Mucosa of rectum (tissue), 2 donors: ENCODE results near the gene PHKG2.
A peak's percentile ranks its signal among the peaks of the same experiment; 100 is the strongest.

Experiments
- H3K27ac ChIP-seq, 2 donors: one replicate each; pipeline ENCODE4 v1.7.0; 2013; ENCODE audit warnings: inconsistent platforms in 2 of 2, low read depth in 2 of 2, low read length in 2 of 2
- H3K27me3 ChIP-seq, 2 donors: one replicate each; pipeline ENCODE4 v1.7.0; 2013; ENCODE audit warnings: low read length in 2 of 2; ENCODE audit not compliant: control insufficient read depth in 2 of 2, insufficient read depth in 2 of 2
- H3K36me3 ChIP-seq, 2 donors: one replicate each; pipeline ENCODE4 v1.7.0; 2013; ENCODE audit warnings: low read length in 2 of 2; ENCODE audit not compliant: control insufficient read depth in 2 of 2, insufficient read depth in 2 of 2
- H3K4me1 ChIP-seq, 2 donors: one replicate each; pipeline ENCODE4 v1.7.0; 2013; ENCODE audit warnings: low read length in 2 of 2, mild to moderate bottlenecking in 1 of 2; ENCODE audit not compliant: control insufficient read depth in 2 of 2, insufficient read depth in 2 of 2
- H3K4me3 ChIP-seq, 2 donors: one replicate each; pipeline ENCODE4 v1.7.0; 2013; ENCODE audit warnings: low read length in 2 of 2
- H3K9ac ChIP-seq, 2 donors: one replicate each; pipeline ENCODE4 v1.7.0; 2013; ENCODE audit warnings: low read length in 2 of 2, low read depth in 1 of 2, mild to moderate bottlenecking in 1 of 2
- H3K9me3 ChIP-seq, 2 donors: one replicate each; pipeline ENCODE4 v1.7.0; 2013; ENCODE audit warnings: low read length in 2 of 2; ENCODE audit not compliant: control insufficient read depth in 2 of 2
- donor health status: healthy.
- donor health status: Normal muscosa, but diverticular disease.

Gene PHKG2

DNA sequence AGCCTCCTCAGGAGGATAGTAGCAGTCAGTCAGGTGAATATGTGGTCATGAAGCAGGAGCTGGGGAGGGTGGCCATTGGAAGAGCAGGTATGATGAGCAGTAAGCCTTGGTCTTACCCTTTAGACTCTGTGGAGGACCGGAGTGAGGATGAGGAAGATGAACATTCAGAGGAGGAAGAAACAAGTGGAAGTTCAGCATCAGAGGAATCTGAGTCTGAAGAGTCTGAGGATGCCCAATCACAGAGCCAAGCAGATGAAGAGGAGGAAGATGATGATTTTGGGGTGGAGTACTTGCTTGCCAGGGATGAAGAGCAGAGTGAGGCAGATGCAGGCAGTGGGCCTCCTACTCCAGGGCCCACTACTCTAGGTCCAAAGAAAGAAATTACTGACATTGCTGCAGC, 36.5 kb upstream of the PHKG2 start:
- Histone ChIP-seq H3K4me3 (no peak overlapping the region), H3K27ac (no peak overlapping the region), H3K36me3 (peaks cover 83 to 91% of the 10 kb centered on the region in 2 donors), H3K9me3 (no peaks in the 10 kb centered on the region), H3K9ac (no peak overlapping the region), H3K4me1 (no peaks in the 10 kb centered on the region), H3K27me3 (no peaks in the 10 kb centered on the region)

DNA sequence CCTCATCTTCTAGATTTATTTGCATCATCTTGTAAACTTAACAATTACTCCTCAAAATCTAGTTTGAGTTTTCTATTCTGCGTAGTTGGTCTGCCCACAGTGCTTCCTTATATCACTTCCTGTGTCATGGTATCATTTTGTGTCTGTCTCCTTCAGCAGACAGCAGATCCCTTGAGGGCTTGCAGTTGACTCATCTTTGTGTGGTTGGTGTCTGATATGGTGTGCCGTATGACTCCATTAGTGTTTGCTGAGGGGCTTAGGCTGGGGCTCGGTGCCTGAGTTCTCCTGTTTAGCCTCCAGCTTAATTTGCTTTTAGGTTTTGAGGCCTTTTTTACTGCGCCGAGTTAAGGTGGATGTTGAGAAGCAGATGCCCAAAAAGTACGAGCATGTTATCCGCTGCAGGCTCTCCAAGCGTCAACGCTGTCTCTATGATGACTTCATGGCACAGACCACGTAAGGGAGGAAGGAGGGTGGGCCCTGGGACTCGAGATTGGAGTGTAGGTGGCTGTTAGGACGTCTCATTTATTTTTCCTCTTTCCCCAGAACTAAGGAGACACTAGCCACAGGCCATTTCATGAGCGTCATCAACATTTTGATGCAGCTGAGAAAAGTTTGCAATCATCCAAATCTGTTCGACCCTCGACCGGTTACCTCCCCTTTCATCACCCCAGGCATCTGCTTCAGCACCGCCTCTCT, 32.3 kb upstream of the PHKG2 start:
- H3K9me3 ChIP-seq: no peaks in the 10 kb centered on the region
- no peaks in the 10 kb centered on the region for H3K27me3 ChIP-seq
- no peak overlapping the region for H3K9ac ChIP-seq
- H3K4me3 ChIP-seq: no peak overlapping the region
- H3K27ac ChIP-seq: peak overlapping the region in 1 of 2 donors; percentile 5
- H3K36me3 ChIP-seq: peaks cover 75 to 84% of the 10 kb centered on the region in 2 donors
- H3K4me1 ChIP-seq: no peaks in the 10 kb centered on the region

DNA sequence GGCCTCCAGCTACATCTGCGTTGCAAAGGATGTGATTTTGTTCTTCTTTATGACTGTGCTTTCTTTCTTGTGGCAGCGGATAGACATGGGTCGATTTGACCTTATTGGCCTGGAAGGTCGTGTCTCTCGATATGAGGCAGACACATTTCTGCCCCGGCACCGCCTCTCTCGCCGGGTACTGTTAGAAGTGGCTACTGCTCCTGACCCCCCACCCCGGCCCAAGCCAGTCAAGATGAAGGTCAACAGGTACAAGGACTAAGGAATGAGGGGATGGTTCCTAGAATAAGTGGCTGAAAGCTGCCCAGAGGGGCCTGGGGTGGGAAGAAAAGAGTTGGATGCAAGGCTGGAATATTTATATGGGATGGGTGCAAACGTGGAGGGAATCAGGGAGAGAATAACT, 28.1 kb upstream of the PHKG2 start:
- Histone ChIP-seq H3K4me3 (no peak overlapping the region), H3K36me3 (peaks cover 81 to 90% of the 10 kb centered on the region in 2 donors), H3K9me3 (no peaks in the 10 kb centered on the region), H3K27ac (no peak overlapping the region), H3K9ac (no peak overlapping the region), H3K27me3 (no peaks in the 10 kb centered on the region), H3K4me1 (peaks cover 12 to 14% of the 10 kb centered on the region in 2 donors)

GRCh38 chr16:30720694-30721093, 27.5 kb upstream of the PHKG2 start:
- H3K27ac ChIP-seq: no peak overlapping the region
- H3K4me3 ChIP-seq: no peak overlapping the region
- no peaks in the 10 kb centered on the region for H3K27me3 ChIP-seq
- peaks cover 79 to 89% of the 10 kb centered on the region in 2 donors for H3K36me3 ChIP-seq
- peaks cover 18 to 20% of the 10 kb centered on the region in 2 donors for H3K4me1 ChIP-seq
- H3K9me3 ChIP-seq: no peaks in the 10 kb centered on the region
- H3K9ac ChIP-seq: no peak overlapping the region

DNA sequence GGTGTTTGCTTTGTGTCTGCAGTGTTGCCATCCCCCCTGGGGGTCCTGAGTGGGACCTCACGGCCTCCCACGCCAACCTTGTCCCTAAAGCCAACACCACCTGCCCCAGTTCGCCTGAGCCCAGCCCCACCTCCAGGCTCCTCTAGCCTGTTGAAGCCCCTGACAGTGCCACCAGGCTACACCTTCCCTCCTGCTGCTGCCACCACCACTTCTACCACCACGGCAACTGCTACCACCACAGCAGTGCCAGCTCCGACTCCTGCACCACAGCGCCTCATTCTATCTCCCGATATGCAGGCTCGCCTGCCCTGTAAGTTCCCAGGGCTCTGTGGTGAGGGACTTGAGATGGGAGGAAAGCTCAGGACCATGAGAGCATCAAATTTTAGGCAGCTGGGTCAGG, 27.1 kb upstream of the PHKG2 start:
- Histone ChIP-seq H3K27ac (peak overlapping the region in 1 of 2 donors; percentile 38), H3K36me3 (peaks cover 79 to 87% of the 10 kb centered on the region in 2 donors), H3K9ac (no peak overlapping the region), H3K27me3 (no peaks in the 10 kb centered on the region), H3K9me3 (no peaks in the 10 kb centered on the region), H3K4me1 (peaks cover 22 to 23% of the 10 kb centered on the region in 2 donors), H3K4me3 (no peak overlapping the region)

DNA sequence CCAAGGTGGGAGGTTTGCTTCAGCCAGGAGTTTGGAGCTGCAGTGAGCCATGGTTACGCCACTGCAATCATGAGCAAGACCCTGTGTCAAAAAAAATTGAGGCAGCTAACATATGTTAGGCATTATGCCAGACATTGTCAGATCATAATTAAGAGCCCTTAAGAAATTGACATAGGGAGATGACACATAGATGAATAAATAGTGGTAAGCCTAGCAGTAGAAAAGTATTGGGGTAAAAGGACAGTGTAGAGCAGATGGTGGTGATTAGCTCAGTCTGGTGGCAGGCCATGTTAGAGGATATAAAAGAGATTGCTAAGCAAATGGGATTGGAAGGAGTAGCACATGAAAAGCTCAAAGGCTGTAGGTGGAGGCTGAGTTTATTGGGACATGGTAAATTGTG, 26.6 kb upstream of the PHKG2 start:
- peak overlapping the region; percentile 38 to 65 for H3K27ac ChIP-seq
- peaks cover 23 to 24% of the 10 kb centered on the region in 2 donors for H3K4me1 ChIP-seq
- H3K9me3 ChIP-seq: no peaks in the 10 kb centered on the region
- H3K4me3 ChIP-seq: no peak overlapping the region
- H3K36me3 ChIP-seq: peaks cover 75 to 83% of the 10 kb centered on the region in 2 donors
- no peak overlapping the region for H3K9ac ChIP-seq
- H3K27me3 ChIP-seq: no peaks in the 10 kb centered on the region

DNA sequence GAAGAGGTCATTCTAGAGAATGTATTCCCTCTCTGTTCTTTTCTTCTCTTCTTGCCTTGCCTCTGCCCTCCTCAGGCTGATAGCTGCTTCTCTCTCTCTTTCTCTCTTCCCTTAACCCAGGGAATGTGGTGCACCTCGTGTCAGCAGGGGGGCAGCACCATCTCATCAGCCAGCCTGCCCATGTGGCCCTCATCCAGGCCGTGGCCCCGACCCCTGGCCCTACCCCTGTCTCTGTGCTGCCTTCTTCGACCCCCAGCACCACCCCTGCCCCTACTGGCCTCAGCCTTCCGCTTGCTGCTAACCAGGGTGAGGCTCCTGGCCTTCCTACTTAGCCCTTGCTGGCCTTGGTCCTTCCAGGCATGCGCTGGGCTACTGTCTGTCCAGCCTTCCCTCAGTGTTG, 25.8 kb upstream of the PHKG2 start:
- H3K27ac ChIP-seq: peak overlapping the region; percentile 15 to 65
- H3K9ac ChIP-seq: no peak overlapping the region
- no peak overlapping the region for H3K4me3 ChIP-seq
- no peaks in the 10 kb centered on the region for H3K27me3 ChIP-seq
- no peaks in the 10 kb centered on the region for H3K9me3 ChIP-seq
- peaks cover 68 to 74% of the 10 kb centered on the region in 2 donors for H3K36me3 ChIP-seq
- H3K4me1 ChIP-seq: peaks cover 23 to 24% of the 10 kb centered on the region in 2 donors

DNA sequence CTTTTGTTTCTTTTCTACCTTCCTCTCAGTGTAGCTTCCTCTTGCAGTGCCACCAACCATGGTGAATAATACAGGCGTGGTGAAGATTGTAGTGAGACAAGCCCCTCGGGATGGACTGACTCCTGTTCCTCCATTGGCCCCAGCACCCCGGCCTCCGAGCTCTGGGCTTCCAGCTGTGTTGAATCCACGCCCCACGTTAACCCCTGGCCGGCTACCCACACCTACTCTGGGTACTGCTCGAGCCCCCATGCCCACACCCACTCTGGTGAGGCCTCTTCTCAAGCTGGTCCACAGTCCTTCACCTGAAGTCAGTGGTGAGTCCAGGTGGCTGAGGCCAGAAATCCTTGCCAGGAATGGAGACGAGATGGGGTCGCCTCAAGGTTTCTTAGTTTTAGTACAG, 25.3 kb upstream of the PHKG2 start:
- peak overlapping the region in 1 of 2 donors; percentile 65 for H3K27ac ChIP-seq
- peaks cover 68 to 71% of the 10 kb centered on the region in 2 donors for H3K36me3 ChIP-seq
- no peaks in the 10 kb centered on the region for H3K9me3 ChIP-seq
- no peaks in the 10 kb centered on the region for H3K27me3 ChIP-seq
- peaks cover 23 to 24% of the 10 kb centered on the region in 2 donors for H3K4me1 ChIP-seq
- no peak overlapping the region for H3K4me3 ChIP-seq
- H3K9ac ChIP-seq: no peak overlapping the region

- Histone ChIP-seq H3K9ac (no peak overlapping the region), H3K27me3 (no peaks in the 10 kb centered on the region), H3K9me3 (no peaks in the 10 kb centered on the region), H3K4me3 (no peak overlapping the region), H3K27ac (peak overlapping the region in 1 of 2 donors; percentile 87), H3K36me3 (peaks cover 64 to 67% of the 10 kb centered on the region in 2 donors), H3K4me1 (peaks cover 24 to 27% of the 10 kb centered on the region in 2 donors)
These were observed 24.4 kb upstream of the PHKG2 start for GRCh38 chr16:30723725-30724355.

DNA sequence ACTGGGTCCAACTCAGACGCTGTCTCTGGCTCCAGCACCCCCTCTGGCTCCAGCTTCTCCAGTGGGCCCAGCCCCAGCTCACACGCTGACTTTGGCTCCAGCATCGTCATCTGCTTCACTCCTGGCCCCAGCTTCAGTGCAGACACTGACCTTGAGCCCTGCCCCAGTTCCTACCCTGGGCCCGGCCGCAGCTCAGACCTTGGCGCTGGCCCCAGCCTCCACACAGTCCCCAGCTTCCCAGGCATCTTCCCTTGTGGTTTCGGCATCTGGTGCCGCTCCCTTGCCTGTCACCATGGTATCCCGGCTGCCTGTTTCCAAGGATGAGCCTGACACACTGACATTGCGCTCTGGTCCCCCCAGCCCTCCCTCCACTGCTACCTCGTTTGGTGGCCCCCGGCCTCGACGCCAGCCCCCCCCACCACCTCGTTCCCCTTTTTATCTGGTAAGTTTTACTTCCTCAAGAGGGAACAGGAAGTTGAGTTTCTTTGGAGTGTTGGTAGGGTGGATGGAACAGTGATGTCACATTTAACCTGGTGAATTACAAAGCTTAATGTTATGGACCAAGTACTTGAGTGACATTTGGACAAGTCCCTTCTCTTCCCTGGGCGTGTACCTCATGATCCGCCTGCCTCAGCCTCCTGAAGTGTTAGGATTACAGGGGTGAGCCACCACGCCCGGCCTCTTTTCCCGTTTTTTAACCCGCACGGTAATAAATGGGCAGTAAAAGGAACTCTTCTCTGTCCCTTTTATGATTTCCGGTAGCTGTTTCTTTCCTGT, 23.4 kb upstream of the PHKG2 start:
- Histone ChIP-seq H3K4me3 (no peak overlapping the region), H3K36me3 (peaks cover 66 to 70% of the 10 kb centered on the region in 2 donors), H3K27me3 (no peaks in the 10 kb centered on the region), H3K9ac (peak overlapping the region in 1 of 2 donors; percentile 9), H3K27ac (peak overlapping the region; percentile 80 to 87), H3K9me3 (no peaks in the 10 kb centered on the region), H3K4me1 (peaks cover 29 to 31% of the 10 kb centered on the region in 2 donors)
